ENCODE results near the gene DNAI7. TPM values are rescaled to one million over a fixed set of nuclear protein-coding genes. Genes with fewer than 3 reads are reported as not detected.
A peak's percentile ranks its signal among the peaks of the same experiment; 100 is the strongest.

DNAI7 gene, protein sequence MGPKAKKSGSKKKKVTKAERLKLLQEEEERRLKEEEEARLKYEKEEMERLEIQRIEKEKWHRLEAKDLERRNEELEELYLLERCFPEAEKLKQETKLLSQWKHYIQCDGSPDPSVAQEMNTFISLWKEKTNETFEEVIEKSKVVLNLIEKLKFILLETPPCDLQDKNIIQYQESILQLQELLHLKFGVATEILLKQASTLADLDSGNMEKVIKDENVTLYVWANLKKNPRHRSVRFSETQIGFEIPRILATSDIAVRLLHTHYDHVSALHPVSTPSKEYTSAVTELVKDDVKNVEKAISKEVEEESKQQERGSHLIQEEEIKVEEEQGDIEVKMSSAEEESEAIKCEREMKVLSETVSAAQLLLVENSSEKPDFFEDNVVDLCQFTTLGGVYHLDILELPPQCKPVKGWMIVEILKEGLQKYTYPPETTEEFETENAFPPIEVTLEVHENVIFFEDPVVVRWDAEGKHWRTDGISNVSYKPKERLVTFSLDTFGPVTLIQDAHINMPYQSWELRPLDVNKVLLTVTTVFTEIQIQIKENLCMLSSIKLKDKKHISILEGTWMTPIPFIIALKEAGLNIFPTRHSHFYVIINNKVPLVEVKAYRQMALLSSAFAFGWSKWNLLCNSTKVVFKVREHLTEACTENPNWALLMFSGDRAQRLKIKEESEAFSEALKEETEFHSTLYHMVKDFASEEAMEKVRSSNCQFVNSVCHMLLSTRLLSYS
- 1 to 10 TPM in 1 of 2 donors, under 1 TPM in 1; 0.94 to 1.3 TPM for total RNA-seq
- long read RNA-seq, partial matches to known transcripts = 0 of 3 reads
- long read RNA-seq, other reads (novel, unspliced or antisense) = 1 of 3 reads

DNA sequence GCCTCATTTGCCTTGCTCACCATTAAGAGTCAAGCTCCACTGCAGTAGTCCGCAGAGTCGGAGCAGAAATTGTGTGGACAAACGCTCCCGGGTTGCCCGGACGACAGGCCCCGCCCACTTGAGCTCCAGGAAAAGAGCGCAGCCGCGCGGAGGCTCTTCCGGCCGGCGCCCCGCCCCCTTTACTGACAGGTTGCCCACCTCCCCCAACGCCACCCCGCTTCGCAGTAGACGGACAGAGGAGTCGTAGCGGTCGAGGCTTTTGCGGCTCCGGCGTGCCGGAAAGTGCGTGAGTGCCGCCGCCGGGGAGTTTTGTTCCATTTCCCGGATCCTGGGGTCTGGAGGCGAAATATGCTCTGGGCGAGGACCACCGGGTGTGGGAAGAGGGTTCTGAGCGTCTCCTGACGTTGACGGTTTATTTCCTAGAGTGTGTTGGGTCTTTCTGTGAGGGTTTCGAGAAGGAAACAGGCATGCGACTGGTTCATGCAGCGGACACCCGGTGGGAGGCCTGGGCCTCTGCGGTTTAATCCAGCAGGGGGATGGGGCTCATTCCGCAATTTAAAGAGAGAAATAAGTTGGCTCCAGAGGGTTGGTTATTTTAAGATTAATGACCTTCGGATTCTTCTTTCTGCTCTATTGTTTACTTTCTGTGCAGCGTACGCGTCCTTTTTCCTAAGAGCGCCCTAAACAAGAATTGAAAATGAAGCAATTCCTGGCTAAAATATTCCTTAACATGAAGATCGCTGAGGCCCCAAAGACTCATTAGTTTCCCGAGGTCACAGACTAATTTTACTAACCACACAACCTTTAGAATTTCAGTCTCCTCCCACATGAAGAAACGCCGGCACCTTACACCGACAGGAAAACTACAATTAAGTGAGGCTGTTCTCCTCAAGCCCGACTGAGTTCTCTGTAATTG, at the start of gene DNAI7, which contains the start of gene ETFRF1:
Gene DNAI7, minus strand, starts transcription at position 105 of the 916 bp plus-strand sequence. Its CDS starts 82 bp downstream, at position 23.
Gene ETFRF1, plus strand, starts transcription at position 182 of the 916 bp plus-strand sequence. CDS start 8,720 bp downstream, outside the sequence.
- DNase-seq (peak; percentile 100), ATAC-seq (peak; percentile 99)
- intact Hi-C loops (cut with DNase I) = no loop called here

DNA sequence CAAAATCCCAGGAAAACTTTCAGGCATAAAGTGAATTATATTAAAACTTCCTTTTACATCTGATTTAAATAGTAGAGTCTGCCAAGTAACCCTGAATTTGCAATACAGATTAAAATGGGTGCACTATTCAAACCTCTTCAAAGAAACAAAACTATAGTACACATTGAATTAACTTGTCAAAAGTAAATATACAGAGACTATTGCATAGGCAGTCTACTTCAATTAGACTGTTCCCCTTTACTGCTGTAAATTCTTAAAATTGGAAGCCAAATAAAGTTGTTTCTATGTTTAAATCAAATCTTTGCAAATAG, 48.7 kb upstream of the DNAI7 start:
- DNase-seq (no peak), ATAC-seq (no peak)
- intact Hi-C loops (cut with DNase I) = no loop called here

DNA sequence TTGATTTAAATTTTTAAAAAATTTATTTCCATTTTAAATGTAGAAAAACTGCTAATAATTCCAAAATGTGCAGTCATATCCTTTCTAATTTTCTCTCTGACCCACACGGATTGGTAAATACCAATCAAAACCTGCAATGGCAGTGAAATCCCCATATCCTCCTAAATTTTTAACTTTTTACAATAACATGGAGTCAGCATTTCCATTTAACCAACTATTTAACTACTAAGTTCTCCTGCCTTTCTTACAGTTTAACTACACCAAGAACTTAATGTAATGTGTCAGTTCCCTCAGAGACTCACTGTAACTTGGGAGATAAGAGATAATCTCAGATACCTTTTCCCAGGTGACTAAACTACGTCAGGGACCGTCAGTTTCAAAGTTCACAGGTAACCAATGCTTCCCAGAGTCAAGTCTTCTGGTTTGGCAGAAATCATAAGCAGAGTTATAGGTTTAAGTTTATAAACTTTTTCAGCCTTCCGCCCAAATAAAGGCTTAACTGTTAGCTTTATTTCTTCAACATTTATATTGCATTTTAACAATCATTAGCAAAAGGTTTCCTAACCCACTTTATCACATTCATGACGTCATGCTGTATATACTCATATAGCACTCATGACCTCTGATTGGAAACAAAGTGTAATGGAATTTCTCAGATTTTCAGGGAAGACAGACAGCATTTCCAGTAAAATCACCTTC, 48.2 kb upstream of the DNAI7 start:
- DNase-seq = no peak
- intact Hi-C loops (cut with DNase I) = no loop called here
- ATAC-seq = no peak

DNA sequence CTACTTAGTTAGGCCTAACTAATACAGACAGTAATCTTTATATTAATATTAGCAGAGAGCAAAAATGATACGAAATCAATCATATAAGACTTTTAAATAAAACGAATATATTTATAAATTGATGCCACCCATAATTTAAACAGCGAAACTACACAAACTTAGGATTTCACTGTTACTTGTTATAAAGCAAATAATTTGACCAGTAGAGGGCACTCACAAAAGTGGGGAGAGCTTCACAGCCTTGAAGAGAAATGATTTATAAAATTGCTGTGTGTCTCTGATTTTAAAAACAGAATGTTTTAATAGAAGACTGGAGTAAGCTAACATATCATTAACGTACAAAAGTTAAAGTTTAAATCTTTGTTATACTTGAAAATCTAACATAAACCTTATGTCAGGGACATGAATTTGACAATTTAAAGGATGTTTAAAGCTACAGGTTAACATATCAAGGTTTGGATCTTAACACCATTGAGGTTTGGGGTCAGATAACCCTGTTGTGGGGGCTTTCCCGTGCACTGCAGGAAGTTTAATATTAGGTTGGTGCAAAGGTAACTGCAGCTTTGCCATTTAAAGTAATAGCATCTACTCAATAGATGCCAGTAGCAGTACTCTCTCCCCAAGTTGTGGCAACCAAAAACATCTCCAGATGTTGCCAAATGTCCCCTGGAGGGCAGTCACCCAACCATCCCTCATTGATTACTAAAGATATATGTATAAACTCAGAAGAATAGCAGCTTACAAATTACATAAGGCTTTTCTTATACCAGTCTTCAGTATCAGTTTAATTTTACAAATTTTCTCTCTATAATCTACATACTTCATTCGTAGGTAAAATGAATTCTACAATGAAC, 46.4 kb upstream of the DNAI7 start:
- no peak for DNase-seq
- ATAC-seq = peak; percentile 34 to 61
- intact Hi-C loops (cut with DNase I) = no loop called here

DNA sequence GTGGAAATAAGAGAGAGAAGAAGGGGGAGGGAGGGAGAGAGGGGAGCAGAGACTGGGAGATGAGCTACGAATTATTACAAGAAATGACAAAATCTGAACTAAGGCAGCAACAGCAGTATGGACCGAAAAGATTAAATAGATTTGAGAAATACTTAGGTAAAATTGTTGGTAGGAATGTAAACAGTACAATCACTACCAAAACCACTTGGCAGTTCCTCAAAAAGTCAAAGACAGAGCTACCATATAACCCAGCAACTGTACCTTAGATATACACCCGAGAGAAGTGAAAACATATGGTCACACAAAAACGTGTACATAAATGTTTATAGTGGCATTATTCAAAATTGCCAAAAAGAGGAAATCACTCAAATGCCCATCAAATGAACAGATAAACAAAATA, 41.7 kb upstream of the DNAI7 start:
- ATAC-seq = no peak
- intact Hi-C loops (cut with DNase I) = no loop called here

DNA sequence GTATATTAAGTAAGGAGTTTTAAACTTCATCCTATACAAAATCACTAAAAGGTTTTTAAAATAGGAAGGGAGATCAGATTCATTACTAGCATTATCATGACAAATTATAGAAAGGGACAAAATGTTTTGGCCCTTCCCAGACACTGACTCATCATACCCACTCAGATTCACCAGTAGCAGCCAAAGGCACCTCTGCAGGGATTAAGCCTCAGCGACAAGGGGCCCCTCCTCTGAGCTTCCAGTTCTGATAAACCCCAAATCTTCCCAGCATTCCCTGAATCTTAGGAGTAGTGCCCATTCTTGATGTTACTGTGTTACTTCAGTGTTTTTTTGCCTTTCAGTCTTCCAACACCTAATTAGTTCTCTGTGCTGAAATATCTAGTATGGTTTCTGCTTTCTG, 41.2 kb upstream of the DNAI7 start:
- ATAC-seq (peak in 1 of 2 donors; percentile 95), DNase-seq (peak; percentile 34)
- intact Hi-C loops (cut with DNase I) = no loop called here

More for the DNA sequence above, 41.7 kb upstream of the DNAI7 start:
- DNase-seq = no peak

DNA sequence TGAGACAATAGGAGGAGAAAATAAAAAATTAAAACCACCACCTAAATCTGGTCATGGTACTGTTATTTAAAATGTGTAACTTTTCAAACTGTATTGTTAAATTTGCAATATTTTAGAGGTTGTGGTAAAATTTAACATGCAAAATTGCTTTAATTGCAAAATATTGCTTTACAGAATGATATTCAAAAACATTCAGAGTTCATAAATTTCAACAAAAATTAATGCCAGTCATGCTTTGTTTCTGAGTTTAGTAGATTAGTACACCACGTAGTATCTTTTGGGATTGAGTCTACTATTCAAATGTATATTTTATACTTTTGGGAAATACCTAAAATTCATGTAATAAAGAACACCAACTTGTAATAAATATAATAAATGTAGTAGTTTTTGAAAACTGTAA, 18.4 kb upstream of the DNAI7 start:
- DNase-seq = no peak
- no peak for ATAC-seq
- intact Hi-C loops (cut with DNase I) = no loop called here

DNA sequence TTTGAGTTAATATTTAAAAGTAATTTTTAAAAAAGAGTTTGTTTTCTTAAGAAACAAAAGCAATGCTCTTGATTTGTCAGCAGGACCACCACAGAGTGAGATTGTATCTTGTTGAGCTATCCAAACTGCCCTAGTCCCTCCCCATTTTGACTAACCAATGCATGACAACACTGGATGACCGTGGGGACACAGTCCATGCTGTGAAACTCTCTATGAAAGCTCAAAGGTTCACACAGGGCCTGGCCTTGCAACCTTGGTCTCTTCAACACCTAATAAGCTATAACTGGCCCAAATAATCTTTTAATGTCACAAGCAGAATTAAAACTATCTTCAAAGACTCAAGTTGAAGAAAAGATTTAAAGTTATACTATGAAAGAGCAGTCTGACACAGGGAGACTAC, 13.6 kb upstream of the DNAI7 start:
- DNase-seq (no peak), ATAC-seq (no peak)
- intact Hi-C loops (cut with DNase I) = no loop called here

DNA sequence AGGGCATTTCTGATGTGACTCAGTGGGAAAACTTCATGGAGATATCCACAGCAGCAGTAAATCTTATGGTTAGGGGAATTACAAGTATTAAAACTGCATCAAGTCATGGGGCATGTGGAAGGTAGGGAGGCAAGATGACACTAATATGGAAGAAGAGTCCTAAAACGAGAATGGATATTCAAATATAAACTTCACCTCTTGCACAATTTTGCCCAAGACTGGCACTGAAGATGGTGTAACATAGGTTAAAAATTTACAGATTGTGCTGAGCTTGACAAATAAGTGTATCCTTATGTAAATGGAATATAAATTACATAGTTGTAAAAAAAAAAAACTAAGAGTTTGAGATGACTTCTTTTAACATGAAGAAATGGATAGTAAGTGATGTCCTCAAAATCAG, 12.9 kb upstream of the DNAI7 start:
- intact Hi-C loops (cut with DNase I) = no loop called here
- ATAC-seq = no peak
- DNase-seq = no peak

DNA sequence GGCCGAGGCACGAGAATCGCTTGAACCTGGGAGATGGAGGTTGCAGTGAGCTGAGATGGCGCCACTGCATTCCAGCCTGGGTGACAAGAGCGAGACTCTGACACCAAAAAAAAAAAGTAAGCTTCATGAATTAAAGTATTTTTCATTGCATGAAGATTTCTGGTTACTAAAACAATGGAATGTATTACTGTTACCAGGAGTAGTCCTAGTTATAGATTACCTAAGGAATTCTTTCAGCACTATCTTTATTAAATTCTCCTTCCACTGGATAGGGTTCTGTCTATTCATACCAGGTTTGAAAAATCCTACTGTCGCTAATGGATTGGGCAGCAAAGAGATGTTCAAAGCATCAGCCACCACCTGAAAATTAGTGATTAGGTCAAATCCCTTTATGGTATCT, 12.5 kb upstream of the DNAI7 start:
- intact Hi-C loops (cut with DNase I) = no loop called here
- ATAC-seq (no peak), DNase-seq (no peak)

DNA sequence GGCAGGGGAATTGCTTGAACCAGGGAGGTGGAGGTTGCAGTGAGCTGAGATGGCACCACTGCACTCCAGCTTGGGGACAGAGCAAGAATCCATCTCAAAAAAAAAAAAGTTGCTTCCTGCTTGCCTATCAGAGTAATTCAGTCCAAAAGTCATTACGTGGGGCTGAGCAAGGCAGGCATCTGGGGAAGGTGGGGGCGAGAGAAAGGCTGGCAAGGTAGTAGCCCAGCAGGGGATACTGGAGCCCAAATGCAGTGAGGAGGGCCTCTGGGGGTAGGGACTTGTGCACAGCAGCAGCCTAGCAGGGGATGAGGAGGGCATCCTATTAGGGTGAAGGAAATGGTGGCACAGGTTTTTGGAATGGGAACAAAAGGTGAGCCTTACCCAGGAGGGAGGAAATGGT, 7.2 kb upstream of the DNAI7 start:
- ATAC-seq (no peak), DNase-seq (no peak)
- intact Hi-C loops (cut with DNase I) = no loop called here

DNA sequence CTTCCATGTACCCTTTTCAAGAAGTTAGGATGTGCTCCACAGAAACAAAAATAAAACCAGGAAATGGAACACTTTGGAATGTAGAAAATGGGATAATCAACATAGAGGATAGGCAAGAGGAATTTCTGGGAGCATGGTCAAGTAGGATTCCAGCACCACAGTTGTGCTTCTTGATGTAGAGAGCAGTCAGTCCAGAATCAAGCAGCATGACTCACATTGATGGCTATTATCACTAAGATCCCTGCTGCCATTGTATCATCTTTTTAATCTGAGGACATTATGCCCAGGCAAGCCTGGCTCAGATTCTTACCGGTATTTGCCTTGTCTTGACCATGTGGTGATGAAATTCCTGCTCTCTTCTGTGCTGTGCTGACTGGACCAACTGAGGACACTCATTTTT, 5.7 kb upstream of the DNAI7 start:
- intact Hi-C loops (cut with DNase I) = no loop called here
- DNase-seq (no peak), ATAC-seq (no peak)

DNA sequence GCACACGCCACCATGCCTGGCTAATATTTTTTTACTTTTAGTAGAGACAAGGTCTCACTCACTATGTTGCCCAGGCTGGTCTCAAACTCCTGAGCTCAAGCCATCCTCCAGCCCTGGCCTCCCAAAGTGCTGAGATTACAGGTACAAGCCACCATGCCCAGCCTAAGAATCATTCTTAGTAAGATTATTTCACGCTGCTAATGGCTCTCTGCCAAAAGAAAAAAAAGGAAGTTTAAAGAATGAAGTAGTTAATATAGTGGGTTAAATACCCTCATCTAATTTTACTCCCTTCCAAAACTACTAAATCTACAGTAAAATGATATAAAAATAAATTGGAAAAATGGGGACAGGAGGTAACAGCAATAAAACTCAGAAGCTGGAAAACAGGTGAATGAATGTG, 2.6 kb upstream of the DNAI7 start:
- ATAC-seq (no peak), DNase-seq (no peak)
- intact Hi-C loops (cut with DNase I) = no loop called here

DNA sequence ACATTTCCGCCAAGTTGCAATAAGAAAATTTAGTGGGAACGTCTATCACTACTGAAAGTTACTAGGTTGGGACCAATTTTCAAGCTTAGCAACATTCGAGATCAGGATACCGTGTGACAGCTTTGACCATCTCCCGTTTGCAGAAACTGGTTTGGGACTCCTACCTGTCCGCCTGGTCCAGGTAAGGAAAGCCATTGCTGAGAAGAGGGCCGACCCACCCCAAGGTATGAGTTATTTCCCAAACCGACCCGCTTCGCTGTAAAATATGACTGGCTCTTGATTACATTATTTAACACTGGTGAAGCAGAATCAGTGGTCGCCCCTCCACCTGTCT, 271 bp downstream of the DNAI7 start:
- DNase-seq (no peak), ATAC-seq (no peak)
- intact Hi-C loops (cut with DNase I) = no loop called here

DNA sequence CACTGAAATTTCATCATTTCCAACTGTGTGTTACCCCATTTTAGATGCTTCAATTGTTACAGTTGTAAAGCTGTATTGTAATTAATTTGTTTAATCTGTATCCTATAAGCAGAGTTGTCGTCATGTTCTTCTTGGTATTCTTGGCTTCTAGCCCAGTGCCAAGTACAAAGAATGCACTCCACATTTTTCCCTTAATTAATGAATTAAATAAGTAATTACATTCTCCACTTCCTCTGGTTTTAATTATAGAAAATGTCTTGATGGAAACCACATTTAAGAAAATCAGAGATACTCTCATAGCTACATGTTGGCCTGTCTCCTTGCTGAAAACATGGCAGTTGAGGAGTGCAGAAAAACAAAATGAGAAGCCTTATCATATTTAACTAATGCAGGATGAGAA, 746 bp downstream of the DNAI7 start:
- ATAC-seq = no peak
- intact Hi-C loops (cut with DNase I) = no loop called here

DNA sequence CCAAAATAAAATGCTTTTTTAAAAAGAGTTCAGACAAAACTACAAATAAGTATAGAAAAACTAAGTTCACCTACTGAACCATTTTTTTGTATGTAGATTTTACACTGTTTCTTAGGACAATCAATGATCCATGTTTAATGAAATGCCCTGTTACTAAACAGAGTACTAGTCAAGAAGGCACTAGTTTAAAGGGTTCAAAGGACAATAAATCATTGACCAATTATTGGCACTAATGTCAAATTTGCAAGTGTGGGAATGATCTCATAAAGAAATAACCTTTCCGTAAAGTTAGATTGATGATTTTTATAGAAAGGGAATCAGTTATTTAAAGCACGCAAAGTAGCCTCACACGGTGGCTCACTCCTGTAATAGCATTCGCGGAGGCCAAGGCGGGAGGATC, 4.2 kb downstream of the DNAI7 start:
- ATAC-seq = no peak
- DNase-seq = no peak
- intact Hi-C loops (cut with DNase I) = no loop called here

More for the DNA sequence above, 746 bp downstream of the DNAI7 start:
- no peak for DNase-seq

DNA sequence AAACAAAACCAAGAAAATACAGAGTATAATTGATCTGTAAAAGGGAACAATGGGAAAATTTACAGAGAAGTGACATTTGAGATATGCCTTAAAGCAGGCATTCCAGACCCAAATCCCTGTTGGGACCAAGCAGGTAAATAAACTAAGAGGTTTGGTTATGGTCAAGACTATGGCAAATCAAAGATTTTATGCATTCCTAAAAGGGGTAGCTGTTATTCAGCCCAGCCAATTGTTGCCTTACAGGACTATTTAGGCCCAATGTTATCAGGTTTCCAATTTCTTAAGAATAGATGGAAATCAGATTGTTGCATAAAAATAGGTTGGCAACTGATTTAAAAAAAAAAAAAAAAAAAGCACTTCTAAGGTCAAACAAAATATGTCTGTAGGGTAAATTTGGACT, 5.3 kb downstream of the DNAI7 start:
- intact Hi-C loops (cut with DNase I) = no loop called here
- DNase-seq = no peak
- no peak for ATAC-seq

DNA sequence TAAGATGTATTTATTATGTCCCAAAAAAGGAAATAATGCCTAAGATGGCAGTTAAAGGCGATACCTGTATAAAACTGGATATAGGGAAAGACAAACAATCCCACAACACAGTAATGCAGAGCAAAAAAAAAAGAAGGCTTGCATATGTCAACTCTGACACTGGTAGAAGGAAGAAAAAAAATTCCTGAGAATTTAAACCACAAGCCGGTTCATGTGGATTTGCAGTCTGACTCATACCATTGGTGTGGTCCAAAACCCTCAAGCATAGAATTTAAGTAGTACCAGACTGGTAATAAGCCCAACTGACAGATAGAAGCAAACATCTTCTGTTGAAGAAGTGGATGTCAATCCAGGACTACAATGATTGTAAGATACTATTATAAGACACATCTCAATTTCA, 7.2 kb downstream of the DNAI7 start:
- no peak for ATAC-seq
- intact Hi-C loops (cut with DNase I) = no loop called here
- DNase-seq = no peak
